COLO829 (cell line): ENCODE data around the gene HIP1R.
A peak's percentile ranks its signal among the peaks of the same experiment; 100 is the strongest.

Source experiments
- DNase-seq: peaks from one replicate; pipeline ENCODE4 v3.0.0; 2012; ENCODE audit warnings: low spot score

Gene HIP1R

DNA sequence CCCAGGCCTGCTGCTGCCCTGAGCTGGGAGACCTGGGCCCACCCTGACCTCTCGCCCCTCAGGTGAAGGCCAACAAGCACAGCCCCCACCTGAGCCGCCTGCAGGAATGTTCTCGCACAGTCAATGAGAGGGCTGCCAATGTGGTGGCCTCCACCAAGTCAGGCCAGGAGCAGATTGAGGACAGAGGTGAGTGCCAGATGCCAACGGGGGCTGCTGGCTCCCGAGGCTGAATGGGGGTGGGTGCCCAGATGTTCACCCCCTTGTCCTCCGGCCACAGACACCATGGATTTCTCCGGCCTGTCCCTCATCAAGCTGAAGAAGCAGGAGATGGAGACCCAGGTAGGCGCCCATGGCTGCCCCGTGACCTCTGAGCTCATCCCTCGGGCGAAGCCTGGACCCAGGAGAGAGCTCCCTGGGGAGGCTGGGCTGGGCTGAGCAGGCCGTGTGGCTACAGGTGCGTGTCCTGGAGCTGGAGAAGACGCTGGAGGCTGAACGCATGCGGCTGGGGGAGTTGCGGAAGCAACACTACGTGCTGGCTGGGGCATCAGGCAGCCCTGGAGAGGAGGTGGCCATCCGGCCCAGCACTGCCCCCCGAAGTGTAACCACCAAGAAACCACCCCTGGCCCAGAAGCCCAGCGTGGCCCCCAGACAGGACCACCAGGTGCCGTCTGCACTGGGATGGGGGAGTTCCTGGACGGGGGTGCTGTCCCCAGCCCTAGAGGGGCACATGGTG, 25.8 kb downstream of the HIP1R start:
- no peak for DNase-seq

DNA sequence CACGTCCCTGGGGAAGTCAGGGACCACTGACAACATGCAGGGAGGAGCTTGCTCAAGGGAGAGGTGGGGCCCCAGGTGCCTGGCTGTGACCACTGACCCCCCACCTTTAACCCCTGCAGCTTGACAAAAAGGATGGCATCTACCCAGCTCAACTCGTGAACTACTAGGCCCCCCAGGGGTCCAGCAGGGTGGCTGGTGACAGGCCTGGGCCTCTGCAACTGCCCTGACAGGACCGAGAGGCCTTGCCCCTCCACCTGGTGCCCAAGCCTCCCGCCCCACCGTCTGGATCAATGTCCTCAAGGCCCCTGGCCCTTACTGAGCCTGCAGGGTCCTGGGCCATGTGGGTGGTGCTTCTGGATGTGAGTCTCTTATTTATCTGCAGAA, 26.3 kb downstream of the HIP1R start:
- DNase-seq: no peak

DNA sequence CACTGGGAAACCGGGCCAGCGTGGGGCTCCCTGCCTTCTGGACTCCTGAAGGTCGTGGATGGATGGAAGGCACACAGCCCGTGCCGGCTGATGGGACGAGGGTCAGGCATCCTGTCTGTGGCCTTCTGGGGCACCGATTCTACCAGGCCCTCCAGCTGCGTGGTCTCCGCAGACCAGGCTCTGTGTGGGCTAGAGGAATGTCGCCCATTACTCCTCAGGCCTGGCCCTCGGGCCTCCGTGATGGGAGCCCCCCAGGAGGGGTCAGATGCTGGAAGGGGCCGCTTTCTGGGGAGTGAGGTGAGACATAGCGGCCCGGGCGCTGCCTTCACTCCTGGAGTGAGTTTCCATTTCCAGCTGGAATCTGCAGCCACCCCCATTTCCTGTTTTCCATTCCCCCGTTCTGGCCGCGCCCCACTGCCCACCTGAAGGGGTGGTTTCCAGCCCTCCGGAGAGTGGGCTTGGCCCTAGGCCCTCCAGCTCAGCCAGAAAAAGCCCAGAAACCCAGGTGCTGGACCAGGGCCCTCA, 26.9 kb downstream of the HIP1R start:
- DNase-seq: no peak

DNA sequence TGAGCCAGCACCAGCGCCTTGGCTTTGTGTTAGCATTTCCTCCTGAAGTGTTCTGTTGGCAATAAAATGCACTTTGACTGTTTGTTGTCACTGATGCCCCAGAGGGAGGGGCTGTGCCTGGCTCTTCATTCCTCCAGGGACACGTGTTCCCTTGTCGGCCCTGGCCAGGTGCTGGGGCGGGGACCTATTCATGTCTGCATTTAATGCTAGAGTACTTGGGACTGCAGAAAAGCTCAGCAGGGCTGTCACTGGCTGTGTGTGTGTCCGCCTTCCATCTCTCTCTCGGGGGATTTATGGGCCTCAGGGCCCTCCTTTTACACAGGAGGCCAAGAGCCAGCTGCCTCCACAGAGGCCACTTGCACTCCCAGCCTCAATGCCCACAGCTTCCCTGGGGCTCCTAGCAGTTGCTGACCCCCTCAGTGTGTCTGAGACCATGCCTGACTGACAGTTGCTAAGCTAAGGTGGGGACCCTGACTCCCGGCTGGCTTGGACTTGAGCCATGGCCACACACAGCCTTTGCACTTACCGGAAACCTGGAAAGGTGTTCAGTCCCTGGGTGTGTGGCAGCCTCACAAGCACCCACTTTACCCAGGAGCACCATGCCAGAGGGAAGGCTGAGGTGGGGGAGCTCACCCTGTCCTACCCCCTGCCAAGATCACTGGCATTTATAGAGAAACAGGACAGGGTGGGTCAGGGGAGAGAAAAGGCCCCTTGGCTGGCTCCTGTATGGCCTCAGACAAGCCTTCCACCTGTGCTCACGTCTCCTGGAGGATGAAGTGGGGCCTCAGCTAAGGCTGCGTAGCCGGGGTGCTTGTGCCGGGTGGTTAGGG, 27.8 kb downstream of the HIP1R start:
- no peak for DNase-seq

DNA sequence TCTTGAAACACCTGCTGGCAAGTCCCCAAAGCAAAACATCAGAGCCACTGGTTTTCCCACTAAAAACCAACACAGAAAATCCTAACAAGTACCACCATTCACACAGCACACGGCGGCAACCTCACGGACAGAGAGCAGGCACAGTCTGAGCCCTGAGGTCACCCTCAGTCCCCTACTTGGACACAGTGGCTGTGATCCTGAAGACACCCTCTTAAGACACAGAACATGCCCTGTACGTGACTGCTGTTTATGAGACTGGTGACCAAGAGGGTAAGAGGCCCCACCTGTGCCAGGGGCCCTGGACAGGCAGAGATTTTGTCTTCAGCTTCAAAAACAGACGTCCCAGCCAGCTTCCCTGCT, 29.6 kb downstream of the HIP1R start:
- DNase-seq: no peak

DNA sequence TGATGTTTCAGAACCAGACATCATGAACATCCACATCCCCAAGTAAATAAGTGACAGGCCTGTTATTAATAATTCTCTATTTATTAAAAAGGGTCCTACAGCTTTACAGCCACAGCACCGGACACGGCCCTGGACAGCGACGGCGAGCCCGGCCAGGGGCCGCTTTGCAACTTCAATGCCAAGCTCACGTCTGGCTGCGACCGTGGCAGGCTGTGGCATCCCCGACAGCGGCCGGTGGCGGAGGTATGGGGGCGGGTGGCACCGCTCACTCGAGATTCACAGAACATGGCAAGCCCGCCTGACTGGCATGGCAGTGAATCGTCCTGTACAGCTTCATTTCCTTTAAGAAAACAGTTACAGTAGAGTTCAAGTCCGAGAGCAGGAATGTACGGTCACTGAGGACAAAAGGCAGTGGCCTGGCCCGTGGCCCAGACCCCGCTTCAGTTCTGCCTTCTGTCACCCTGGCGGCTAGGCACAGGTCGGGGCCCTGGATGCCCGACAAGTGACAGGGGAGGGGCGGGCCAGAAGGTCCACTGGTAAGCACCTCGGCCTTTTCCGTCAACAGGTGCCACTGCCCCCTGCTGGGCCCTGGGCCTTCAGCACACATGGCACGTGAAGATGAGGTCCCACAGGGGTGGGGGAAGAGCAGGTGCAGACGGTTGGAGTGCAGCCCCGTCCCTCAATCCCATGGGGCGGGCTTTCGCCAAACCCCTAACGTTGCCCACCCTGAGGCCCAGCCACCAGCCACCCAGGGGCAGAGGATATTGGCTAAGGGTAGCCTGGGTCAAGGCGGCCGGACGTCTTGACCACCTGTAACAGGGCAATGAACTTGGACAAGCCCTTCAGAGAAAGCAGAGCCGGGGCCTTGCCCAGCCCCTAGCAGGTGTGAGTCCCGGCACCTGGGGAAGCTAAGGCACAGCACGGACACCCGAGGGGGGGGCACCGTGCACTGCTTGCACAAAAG, 30.3 kb downstream of the HIP1R start:
- no peak for DNase-seq

DNA sequence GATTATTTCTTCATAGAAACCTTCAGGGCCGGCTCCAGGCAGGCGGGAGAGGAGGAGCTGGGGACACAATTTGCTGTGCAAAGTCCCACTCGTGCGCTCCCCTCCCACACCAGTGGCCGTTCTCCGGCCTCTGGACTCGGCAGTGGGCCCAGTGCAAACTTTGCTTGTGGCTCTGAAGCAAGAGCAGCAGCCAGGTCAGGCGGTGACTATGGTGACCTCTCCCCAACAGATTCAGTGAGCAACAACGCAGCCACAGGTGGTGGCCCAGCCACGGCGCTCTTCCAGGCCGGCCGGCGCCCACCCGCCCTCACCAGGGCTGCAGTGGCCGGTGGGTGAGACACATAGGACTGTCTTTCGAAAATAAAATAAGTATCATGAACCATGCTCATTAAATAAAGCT, 31.1 kb downstream of the HIP1R start:
- DNase-seq: no peak

DNA sequence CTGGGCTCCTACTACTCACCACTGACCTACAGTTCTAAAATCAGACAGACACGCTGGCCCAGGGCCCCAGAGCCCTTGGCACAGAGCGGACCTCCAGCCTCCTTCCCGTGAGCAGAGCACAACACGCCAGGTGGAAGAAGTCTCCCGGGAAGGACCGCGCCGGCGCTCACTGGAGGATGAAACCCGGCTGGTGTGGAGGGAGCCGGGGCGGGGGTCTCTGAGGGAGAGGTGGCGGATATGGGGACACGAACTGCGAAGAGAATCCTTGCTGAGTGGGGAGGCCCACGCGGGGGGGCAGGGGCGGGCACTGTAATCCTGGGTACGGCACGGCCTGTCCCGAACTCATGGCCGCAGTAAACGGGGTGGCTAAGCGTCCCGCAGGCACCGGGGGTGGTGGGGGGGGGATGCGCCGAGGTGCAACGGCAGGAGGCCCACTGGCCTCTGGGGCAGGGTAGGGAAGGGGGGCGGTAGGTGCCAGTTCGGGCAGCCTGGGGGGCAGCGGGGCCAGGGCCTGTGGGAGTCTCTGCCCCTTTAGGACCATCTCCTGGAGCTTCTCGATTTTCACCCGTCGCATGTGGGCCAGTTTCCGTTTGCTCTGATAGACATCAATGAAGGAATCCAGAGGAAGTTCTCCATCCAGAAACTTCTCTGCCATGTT, 31.8 kb downstream of the HIP1R start:
- no peak for DNase-seq

DNA sequence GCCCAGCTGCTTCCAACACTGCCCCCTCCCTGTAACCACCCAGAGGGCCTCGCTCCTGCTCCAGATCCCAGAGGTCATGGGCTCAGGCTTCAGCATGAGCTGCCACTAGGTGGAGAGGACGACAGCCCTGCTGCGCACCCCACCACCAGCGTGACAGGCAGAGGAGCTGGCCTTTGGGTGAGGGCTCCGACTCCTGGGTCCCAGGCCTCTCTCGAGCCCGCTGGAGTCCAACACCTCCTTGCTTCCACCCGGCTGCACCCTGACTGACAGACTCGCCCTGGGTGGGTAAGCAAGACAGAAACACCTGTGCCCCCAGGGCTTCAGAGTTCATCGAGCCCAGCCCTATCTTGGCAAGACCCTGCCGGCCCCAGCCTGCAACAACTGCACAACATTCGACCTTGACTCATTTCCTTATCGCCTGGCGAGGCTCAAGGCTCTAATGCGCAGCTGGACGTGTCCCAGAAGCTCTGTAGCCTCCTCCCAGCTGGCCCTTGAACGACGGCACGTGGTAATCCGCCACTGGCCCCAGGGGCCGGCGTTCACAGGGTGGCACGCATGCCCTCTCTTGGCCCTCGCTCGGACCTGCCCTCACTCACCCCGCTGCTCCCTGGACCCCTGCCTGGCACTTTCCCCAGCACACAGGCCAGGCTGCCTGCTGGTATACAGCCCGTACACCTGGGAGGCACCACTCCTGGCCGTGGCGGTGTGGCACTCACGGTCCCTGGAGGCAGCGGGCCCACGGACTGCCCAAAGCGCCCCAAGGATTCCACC, 32.6 kb downstream of the HIP1R start:
- no peak for DNase-seq

DNA sequence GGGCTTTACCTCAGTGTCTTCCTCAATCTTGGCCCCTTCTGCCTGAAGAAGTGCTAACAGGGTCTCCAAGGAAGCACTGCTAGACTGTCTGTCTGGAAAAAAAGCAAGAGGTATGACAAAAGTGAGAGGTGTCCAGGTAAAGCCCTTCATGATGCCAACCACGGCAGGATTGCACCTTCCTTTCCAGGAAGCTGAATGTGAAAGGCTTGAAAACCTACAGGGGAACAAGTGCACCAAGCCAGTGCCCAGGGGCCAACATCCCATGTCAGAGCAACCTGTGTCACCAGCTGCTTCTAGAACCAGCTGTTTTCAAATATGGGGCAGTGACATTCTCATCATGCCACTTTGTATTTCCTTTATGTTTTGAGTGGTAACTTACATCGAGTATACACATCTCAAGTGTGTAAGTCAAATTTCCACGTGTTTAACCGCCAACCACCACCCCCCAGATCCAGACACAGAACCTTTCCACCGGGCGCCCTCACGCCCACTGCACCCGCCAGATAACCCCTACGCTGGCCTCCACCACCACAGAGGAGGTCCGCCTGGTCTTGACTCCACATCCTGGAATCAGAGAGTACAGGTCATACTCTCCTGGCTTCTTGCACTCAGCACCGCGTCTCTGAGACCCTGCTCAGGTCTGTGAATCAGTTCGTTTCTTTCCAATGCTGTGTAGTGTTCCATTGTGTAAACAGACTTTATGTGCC, 33.4 kb downstream of the HIP1R start:
- no peak for DNase-seq

DNA sequence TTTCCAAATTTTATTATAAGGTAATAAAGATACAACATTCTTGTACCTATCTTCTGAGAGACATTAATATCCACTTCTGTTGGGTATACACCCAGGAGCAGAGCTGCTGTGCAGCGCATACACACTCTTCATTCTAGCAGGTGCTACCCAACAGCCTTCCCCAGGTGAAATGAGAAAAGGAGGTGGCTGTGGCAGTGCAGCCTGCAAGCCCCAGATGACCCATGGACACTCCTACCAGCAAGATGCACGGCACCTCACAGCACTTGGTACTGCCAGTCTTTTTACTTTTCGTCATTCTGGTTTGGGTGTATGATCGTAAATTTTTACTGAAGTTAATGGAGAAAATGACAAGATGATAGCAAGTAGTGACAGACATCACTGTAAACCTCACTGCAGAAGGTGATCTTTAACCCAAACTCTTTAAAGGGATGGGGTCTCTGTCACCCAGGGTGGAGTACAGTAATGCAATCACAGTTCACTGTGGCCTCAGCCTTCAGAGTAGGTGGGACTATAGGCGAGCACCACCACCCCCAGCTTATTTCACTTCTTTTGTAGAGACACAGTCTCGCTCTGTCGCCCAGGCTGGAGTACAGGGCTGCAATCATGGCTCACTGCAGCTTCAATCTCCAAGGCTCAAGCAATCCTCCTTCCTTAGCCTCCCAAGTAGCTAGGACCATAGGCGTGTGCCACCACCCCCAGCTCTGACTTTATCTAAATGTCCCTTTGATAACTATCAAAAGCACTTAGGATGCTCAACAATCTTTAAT, 34.1 kb downstream of the HIP1R start:
- DNase-seq: no peak

DNA sequence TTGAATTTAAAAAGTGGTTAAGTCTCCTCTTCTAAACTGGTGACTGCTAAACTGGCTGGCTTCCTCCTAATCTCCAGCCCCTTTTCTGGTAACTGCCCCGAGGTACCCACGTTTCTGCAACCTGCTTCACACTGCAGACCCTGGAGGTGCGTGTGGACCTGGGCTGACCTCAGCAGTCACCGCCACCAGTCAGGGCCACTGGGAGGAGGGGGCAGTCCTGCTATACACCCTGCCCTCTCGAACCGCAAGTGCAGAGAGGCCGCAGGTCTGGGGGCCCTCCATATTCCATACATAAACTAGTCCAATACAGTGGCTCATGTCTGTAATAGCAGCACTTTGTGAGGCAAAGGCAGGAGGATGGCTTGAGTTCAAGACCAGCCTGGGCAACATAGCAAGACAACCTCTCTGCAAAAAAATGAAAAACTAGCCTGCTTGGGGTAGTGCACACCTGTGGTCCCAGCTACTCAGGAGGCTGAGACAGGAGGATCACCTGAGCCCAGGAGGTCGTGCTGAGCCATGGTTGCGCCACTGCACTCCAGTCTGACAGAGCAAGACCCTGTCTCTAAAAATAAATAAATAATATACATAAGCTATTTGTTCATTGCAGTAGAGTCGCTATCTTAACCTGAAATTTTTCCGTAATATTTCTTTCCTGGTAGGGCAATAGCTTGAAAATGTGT, 35.0 kb downstream of the HIP1R start:
- DNase-seq: no peak

DNA sequence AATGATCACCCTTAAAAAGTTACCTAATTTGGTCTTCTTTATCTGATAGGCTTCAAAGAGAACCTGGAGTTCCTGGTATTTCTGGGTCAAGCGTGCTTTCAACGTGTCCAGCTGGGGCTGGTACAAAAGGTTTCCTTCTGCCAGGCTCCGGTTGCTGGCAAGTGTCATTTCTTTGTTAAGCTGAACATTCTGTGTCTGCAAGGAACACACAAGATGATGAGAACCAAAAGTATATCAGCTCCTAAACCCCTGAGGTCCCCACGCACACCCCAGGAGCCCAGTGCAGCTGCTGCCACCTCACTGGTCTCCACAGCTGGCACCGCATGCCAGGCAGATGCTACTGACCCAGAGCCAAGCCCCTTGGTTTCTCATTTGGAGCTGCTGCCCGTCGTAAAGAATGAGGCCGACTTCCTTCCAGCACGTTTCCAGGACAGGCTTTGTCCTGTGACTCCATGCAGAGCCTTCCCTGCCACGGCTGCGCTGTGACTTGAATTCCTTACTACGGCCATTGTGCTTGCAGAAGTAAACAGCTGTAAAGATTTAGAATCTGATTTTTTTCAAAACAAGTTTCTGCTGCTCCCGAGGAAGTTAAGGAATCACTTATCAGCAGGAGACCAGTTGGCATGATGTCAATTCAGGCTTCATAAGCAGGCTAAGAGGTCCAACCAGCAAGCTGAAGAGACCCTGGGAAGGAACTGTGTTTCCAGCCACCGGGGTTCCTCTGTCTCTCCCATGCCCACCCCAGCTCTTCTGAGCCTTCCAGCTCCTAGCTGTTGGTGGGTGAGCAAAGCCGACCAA, 35.8 kb downstream of the HIP1R start:
- no peak for DNase-seq

DNA sequence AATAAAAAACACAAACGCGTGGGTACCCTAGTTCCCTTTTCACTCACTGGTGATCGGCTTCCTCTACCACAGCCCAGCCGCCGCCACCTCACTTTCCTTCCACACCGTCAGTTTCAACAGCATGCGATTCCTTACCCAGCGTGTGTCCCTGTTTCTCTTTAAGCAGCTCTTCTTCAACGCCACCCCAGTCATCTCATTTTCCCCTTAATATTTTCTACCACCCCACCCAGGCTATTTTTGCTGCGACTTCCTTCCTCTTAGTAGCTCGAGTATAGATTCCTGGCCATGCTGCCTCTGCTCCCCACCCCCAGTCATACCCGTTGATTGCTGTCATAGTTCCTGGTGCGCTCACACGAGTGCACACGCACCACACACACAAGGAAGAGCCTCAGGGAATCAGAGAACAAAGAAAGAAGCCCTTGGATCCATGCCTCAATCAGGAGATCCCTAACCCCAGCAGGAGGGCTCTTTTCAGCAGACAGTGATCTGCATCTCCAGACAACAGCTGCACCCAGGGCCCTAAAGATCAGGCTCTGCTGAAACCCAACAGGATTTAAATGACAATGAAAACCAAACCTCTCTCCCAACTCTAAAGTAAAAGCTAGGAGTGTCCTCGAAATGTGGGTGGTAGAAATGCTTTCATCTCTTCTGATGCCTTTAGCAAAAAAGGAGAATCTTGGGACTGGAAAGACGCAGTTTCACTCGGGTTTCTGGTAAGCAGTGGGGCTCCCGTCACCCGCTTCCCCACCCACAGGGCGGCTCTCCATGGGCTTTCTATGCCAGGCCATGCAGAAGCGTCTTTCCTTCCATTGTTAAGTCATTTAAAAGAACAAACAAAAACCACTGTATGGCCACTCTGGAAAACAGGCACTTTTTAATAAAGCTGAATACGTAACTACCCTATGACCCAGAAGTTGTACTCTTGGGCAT, 36.9 kb downstream of the HIP1R start:
- DNase-seq: peak; percentile 68

DNA sequence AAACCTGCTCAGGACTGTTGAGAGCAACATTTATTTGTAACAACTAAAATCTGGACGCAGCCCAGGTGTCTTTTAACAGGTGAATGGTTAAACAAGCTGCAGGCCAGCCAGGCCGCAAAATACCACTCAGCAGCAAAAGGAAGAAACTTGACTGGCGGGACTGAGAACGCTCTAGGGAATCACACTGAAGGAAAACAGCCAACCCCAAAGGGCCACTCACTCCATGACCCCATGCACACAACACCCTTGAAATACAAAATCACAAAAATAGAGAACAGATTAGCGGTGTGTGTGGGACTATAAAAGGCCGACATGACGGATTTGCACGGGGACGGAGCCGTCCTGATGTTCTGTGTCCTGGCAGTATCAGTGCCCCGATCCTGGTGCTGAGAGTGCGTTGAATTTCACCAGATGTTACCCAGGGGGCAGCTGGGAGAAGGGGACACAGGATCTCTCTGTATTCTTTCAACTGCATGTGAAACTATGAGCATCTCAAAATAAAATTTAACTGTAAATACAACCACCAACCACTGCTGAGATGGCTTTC, 37.6 kb downstream of the HIP1R start:
- no peak for DNase-seq

DNA sequence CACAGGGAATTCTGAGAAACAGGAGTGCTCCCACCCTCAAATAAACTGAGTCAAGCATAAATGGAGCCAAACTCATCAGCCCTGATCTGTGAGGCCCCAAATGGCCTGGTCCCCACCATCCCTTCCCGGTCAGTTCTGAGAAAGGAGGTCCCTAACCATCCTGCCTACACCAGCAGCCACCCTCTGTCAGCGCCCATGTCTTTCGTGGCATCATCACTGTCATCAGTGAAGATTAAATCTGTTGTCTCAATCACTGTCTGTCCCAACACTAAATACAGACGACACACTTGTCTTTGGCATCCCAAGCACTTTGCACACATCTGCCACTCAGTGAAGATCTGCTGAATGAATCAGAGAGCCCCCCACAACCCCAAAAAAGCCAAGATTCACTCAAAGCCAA, 38.3 kb downstream of the HIP1R start:
- DNase-seq: no peak

DNA sequence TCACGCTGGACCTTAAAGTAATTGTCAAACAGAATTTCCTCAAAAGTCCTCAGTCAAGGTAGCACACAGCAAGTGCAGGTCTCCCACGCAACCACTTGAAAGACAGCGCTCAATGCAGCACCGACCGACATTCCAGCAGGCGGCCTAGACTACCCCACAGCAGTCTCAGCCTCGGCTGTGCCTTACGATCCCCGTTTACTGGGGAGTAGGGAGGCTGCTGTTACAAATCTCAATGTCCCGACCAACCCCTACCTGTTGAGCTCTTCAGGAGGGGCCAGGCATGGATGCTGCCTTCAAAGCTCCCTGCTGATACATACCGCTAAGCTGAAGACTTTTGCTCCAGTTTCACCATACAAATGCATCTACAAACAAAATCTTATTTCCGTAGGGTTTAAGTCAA, 38.8 kb downstream of the HIP1R start:
- no peak for DNase-seq
